ENCODE results near the gene DCAF4.

Gene DCAF4

GRCh38 chr14:72907886-72908285 is 18.4 kb upstream of the DCAF4 start:
- no peak for TF ChIP-seq CTCF (conservative IDR thresholded peaks at IDR 0.05; ENCODE audit: low read depth)
- POLR2A ChIA-PET (ENCODE audit: low non-redundant PET): no interaction called here
- no peak overlapping the region for H3K27ac ChIP-seq
- CTCF ChIA-PET: no interaction called here
- peak; percentile 56 for DNase-seq (ENCODE audit: low spot score)

DNA sequence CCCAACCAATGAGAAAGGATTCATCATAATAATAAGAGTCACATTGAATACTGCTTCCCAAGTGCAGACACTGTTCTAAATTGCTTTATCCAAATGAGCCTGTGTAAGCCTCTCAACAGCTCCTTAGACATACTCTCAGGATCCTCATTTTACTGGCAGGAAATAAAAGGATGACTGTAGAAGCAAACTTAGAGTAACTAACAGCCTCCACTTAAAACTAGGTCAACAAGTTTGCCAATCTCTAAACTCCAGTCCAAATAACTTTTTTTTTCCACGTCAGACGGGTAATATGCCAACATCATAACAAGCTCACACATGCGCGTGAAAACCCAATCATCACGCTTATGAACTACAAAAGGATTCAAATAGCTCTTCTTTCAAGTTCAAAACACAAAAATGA is 17.1 kb upstream of the DCAF4 start:
- ChIA-PET POLR2A (ENCODE audit: low non-redundant PET) (no interaction called here), CTCF (interaction anchor here (0.9 to 1.0 kb wide), 3 partner anchors 29 to 395 kb away, joined by 3 to 12 read pairs (median 3); no protein-coding TSS in a partner anchor)
- no peak for DNase-seq (ENCODE audit: low spot score)
- no peak for TF ChIP-seq CTCF (conservative IDR thresholded peaks at IDR 0.05; ENCODE audit: low read depth)
- H3K27ac ChIP-seq: no peak overlapping the region

DNA sequence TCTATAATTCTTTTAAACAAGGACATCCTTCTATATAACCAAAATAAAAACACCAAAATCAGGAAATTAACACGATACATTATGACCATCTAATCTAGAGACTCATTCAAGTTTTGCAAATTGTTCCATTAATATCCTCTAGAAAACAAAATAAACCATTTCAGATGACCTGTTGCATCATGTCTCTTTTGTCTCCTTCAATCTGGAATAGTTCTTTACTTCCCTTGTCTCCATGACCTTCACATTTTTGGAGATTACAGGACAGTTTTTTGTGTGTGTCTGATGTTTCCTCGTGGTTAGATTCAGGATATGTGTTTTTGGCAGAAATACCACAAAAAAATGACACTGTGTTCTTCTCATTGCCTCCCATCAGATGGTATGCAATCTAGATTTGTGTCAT is 12.5 kb upstream of the DCAF4 start:
- CTCF ChIA-PET: interaction anchor here (0.6 to 1.0 kb wide), 2 partner anchors 9 to 10 kb away, joined by 3 to 4 read pairs; no protein-coding TSS in a partner anchor

GRCh38 chr14:72916174-72916573 is 10.1 kb upstream of the DCAF4 start:
- no peak for DNase-seq (ENCODE audit: low spot score)
- no peak overlapping the region for H3K27ac ChIP-seq
- no peak for TF ChIP-seq CTCF (conservative IDR thresholded peaks at IDR 0.05; ENCODE audit: low read depth)
- CTCF ChIA-PET: no interaction called here
- POLR2A ChIA-PET (ENCODE audit: low non-redundant PET): no interaction called here

More for the DNA sequence above, 12.5 kb upstream of the DCAF4 start:
- H3K27ac ChIP-seq: no peak overlapping the region
- DNase-seq (ENCODE audit: low spot score): no peak
- TF ChIP-seq CTCF (conservative IDR thresholded peaks at IDR 0.05; ENCODE audit: low read depth): no peak
- POLR2A ChIA-PET (ENCODE audit: low non-redundant PET): no interaction called here

DNA sequence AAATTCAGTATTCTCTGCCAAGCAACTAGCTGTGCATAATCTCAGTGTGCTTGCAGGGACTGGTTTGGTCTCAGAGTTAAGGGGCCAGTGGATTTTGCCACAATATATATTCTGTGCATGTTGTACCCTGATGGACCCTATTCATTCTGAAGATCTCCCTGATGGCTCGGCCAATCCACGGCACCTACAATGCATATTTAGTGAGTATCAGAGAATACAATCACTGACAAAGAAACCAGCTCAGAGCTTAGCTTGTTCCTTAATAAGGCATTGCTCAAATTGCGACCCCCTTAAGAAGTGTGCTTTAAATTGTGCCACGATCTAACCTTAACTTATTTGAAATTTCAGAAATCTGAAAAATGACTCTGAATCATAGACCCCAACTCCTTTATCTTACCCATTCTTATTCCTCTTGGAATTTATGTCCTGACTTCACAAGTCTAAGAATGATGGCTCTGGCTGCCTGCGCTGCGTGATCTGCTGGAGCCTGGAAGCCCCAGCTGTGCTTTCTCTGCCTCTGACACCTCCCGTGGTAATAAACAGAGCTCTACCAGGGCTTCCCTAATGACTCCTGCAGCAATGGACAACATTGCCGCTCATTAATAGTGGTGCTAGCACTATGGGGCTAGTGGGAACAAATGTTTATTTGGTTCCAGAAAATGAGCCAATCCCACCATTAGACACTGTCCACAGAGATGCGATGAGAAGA is 9.0 kb upstream of the DCAF4 start:
- TF ChIP-seq CTCF (conservative IDR thresholded peaks at IDR 0.05; ENCODE audit: low read depth): no peak
- H3K27ac ChIP-seq: no peak overlapping the region
- CTCF ChIA-PET: interaction anchor here (0.6 to 1.0 kb wide), 3 partner anchors 12 to 404 kb away, joined by 3 read pairs; no protein-coding TSS in a partner anchor
- no peak for DNase-seq (ENCODE audit: low spot score)
- POLR2A ChIA-PET (ENCODE audit: low non-redundant PET): no interaction called here

GRCh38 chr14:72920008-72920407 is 6.3 kb upstream of the DCAF4 start:
- DNase-seq (ENCODE audit: low spot score): no peak
- POLR2A ChIA-PET (ENCODE audit: low non-redundant PET): no interaction called here
- CTCF ChIA-PET: no interaction called here
- no peak overlapping the region for H3K27ac ChIP-seq
- TF ChIP-seq CTCF (conservative IDR thresholded peaks at IDR 0.05; ENCODE audit: low read depth): no peak
